Right atrium auricular region (tissue), 2 donors: ENCODE measurements around the gene RTP5. TPM values are rescaled to one million over a fixed set of nuclear protein-coding genes. Genes with fewer than 3 reads are reported as not detected.

Experiments used
- DNase-seq: peaks from one replicate; pipeline ENCODE4 v3.0.0-alpha.2; 2019; ENCODE audit warnings: low spot score
- H3K27ac ChIP-seq, 2 donors: fragments of 200-600 bp; sonication (generic); 1 replicate in 1 of 2; 2 replicates in 1 of 2; pipeline ENCODE4 v1.5.1; 2016 to 2019
- H3K27me3 ChIP-seq, 2 donors: fragments of 200-600 bp; sonication (generic); one replicate each; pipeline versions ENCODE4 v1.5.1 to v1.6.0; 2017 to 2019
- H3K36me3 ChIP-seq: fragments of 200-600 bp; sonication (generic); one replicate; pipeline ENCODE4 v1.5.1; 2016
- H3K4me1 ChIP-seq, 2 donors: fragments of 200-600 bp; sonication (generic); one replicate each; pipeline versions ENCODE4 v1.5.1 to v1.6.0; 2017 to 2019
- H3K4me3 ChIP-seq, 2 donors: fragments of 200-600 bp; sonication (generic); 1 replicate in 1 of 2; 2 replicates in 1 of 2; pipeline ENCODE4 v1.5.1; 2017 to 2019; ENCODE audit warnings: mild to moderate bottlenecking in 1 of 2, moderate library complexity in 1 of 2
- H3K9me3 ChIP-seq, 2 donors: fragments of 200-600 bp; sonication (generic); one replicate each; pipeline ENCODE4 v1.5.1; 2019
- total RNA-seq, 2 donors: library from RNA; depleted of rRNA; stranded (reverse); fragments of >200 nt; gene quantifications; one replicate each; pipeline ENCODE4 v1.1.0, GENCODE V29; 2016
- TF ChIP-seq, protein P1 (sequence below), 2 donors: fragments of 200-600 bp; sonication (generic); IDR thresholded peaks; one replicate each; pipeline ENCODE4 v1.5.1; 2019; ENCODE audit warnings: antibody characterized with exemption in 2 of 2

RTP5 gene
- total RNA-seq, 2 donors from 2014 or later, result not detected

- no peaks in the 10 kb centered on the region for H3K27me3 ChIP-seq
- H3K36me3 ChIP-seq, result no peaks in the 10 kb centered on the region
- peak within 1 kb of the TSS; percentile 93 to 98 for H3K27ac ChIP-seq
- H3K9me3 ChIP-seq, result no peaks in the 10 kb centered on the region
- DNase-seq, result no peak
- H3K4me1 ChIP-seq, result peaks cover 0 to 43% of the 10 kb centered on the region in 2 donors
- peak within 1 kb of the TSS; percentile 24 to 38 for H3K4me3 ChIP-seq
- TF ChIP-seq, protein P1, sequence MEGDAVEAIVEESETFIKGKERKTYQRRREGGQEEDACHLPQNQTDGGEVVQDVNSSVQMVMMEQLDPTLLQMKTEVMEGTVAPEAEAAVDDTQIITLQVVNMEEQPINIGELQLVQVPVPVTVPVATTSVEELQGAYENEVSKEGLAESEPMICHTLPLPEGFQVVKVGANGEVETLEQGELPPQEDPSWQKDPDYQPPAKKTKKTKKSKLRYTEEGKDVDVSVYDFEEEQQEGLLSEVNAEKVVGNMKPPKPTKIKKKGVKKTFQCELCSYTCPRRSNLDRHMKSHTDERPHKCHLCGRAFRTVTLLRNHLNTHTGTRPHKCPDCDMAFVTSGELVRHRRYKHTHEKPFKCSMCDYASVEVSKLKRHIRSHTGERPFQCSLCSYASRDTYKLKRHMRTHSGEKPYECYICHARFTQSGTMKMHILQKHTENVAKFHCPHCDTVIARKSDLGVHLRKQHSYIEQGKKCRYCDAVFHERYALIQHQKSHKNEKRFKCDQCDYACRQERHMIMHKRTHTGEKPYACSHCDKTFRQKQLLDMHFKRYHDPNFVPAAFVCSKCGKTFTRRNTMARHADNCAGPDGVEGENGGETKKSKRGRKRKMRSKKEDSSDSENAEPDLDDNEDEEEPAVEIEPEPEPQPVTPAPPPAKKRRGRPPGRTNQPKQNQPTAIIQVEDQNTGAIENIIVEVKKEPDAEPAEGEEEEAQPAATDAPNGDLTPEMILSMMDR (IDR thresholded peaks at IDR 0.05), result no peak
Observed at GRCh38 chr2:241858206-241859016, 11.1 kb upstream of the RTP5 start, which contains the start of gene PDCD1. TSS of gene PDCD1 (minus strand) at chr2:241858894. CDS start at chr2:241858838, 56 bp downstream.

DNA sequence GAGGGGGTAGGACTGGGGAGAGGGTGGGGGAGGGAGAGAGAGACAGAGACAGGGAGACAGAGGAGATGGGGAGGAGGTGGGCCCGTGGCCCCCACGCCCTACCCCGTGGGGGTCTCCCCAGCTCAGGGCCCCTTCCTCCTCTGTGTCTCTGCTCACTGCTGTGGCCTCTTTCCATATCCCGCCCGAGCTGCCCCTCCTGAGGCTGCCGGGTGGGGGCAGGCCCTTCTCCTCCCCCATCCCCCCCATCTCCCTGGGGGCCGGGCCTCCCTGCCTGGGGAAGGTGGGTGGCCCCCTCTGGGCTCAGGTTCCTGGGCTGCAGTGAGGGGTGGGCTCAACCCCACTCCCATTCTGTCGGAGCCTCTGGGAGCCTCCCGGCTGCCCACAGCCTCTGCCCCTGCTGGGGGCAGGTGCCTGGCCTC, 10.5 kb upstream of the RTP5 start:
- TF ChIP-seq, protein P1 (IDR thresholded peaks at IDR 0.05), result no peak
- no peaks in the 10 kb centered on the region for H3K36me3 ChIP-seq
- H3K27ac ChIP-seq, result peak overlapping the region; percentile 93 to 98
- no peaks in the 10 kb centered on the region for H3K9me3 ChIP-seq
- H3K4me3 ChIP-seq, result no peak overlapping the region
- no peak for DNase-seq
- H3K4me1 ChIP-seq, result peaks cover 0 to 36% of the 10 kb centered on the region in 2 donors
- H3K27me3 ChIP-seq, result no peaks in the 10 kb centered on the region

- Histone ChIP-seq H3K4me1 (peaks cover 0 to 31% of the 10 kb centered on the region in 2 donors), H3K27ac (peak overlapping the region; percentile 93 to 98), H3K36me3 (no peaks in the 10 kb centered on the region), H3K9me3 (no peaks in the 10 kb centered on the region), H3K27me3 (no peaks in the 10 kb centered on the region), H3K4me3 (peak overlapping the region; percentile 24 to 38)
- TF ChIP-seq, protein P1 (IDR thresholded peaks at IDR 0.05), result peak in 1 of 2 donors; percentile 15
- DNase-seq, result peak; percentile 79
Observed at GRCh38 chr2:241859436-241860183, 9.9 kb upstream of the RTP5 start.

GRCh38 chr2:241860184-241861078, 9.1 kb upstream of the RTP5 start:
- Histone ChIP-seq H3K9me3 (no peaks in the 10 kb centered on the region), H3K36me3 (no peaks in the 10 kb centered on the region), H3K4me1 (peaks cover 0 to 24% of the 10 kb centered on the region in 2 donors), H3K4me3 (peak overlapping the region; percentile 24 to 38), H3K27me3 (peaks cover 2 to 6% of the 10 kb centered on the region in 2 donors), H3K27ac (peak overlapping the region; percentile 93 to 98)
- TF ChIP-seq, protein P1 (IDR thresholded peaks at IDR 0.05), result peak in 1 of 2 donors; percentile 23
- DNase-seq, result no peak

DNA sequence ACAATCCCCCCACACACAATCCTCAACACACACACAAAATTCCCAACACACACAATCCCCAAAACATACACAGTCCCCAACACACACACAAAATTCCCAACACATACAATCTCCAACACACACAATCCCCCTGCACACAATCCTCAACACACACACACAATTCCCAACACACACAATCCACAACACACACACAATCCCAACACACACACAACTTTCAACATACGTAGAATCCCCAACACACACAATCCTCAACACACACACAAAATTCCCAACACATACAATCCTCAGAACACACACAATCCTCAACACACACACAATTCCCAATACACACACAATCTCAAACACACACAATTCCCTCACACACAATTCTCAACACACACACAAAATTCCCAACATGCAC, 8.3 kb upstream of the RTP5 start:
- TF ChIP-seq, protein P1 (IDR thresholded peaks at IDR 0.05), result no peak
- Histone ChIP-seq H3K4me1 (peaks cover 0 to 24% of the 10 kb centered on the region in 2 donors), H3K9me3 (no peaks in the 10 kb centered on the region), H3K36me3 (no peaks in the 10 kb centered on the region), H3K27ac (peak overlapping the region in 1 of 2 donors; percentile 93), H3K4me3 (no peak overlapping the region), H3K27me3 (peaks cover 6 to 8% of the 10 kb centered on the region in 2 donors)
- DNase-seq, result no peak
